T-helper 9 cell (primary cell): ENCODE results near the gene SLC39A9.
"Not testable (repeated sequence)": the region's sequence is repeated elsewhere in the genome, so short reads cannot be mapped to it uniquely, and the experiment has no call there.

Source experiments
- DNase-seq: peaks from one replicate; pipeline ENCODE4 v3.0.0-alpha.2; 2020

Gene SLC39A9

DNA sequence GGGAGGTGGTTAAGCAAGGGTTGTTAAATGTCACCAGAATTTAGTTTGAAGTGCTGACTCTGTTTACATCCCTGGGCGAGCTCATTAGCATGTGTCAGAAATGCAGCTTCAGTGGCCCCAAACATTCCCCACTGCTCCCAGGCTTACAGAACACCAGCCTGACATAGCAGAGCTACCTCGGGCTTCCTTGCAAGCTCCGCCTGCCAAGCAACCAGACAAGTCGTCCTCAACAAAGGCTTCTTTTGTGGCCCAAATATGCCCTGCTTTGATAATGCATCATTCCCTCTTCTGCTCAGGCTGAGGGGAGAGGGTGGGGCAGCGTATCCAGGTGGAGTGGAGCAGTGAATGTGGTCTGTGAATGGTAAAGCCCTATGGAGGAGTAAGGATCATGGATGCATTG lies 28.4 kb upstream of the SLC39A9 start:
- DNase-seq: no peak

DNA sequence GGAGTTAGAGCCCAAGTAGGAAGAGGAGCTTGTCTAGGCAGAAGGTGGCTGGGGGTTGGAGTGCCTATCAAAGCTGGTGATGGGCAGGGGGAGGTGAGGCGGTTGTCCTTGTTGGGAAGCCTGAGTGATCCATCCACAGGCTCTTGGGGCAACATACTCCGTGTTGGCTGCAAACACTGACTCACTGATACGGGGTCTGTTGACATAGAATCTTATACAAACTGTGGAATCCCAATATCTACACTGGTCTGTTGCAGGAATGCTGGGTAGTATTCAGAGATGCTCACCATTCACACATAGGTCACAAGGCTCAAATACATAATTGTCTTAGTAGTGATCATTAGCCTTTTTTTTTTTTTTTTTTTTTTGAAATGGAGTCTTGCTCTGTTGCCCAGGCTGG lies 26.3 kb upstream of the SLC39A9 start:
- DNase-seq: no peak

DNA sequence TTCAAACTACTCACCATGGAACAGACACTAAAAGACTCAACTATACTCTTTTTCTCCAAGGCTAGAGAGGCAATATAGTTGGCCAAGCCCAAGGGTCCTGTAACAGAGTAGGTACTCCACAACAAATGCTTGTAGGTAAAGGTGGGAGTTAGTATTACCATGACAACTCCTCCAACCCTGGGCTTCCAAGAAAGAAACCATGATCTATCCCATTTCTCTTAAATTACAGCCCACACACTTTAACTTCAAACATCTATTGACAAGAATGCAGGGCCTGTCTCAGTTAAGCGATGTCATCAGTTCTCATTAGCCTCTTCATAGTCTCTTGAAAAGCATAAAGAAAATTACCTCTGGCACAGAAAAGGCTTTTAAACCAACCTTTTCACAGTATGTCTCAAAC lies 25.4 kb upstream of the SLC39A9 start:
- DNase-seq: no peak

DNA sequence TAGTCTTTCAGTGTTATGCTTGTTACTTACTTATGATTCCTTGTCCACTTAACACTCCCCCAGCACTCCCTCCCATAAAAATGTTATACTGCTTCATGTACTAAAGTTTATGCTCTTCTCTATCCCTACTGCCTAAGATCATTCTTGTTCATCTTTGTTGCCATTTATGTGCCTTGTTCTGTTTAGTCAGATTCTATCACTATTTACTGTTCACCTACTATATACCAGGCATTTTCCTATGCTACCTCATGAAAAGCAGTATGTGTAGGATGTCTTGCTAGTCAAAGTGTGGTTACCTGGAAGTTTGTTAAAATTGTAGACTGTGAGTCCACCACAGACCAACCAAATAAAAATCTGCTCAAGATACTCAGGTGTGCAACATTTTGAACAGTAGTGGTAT lies 24.3 kb upstream of the SLC39A9 start:
- no peak for DNase-seq

DNA sequence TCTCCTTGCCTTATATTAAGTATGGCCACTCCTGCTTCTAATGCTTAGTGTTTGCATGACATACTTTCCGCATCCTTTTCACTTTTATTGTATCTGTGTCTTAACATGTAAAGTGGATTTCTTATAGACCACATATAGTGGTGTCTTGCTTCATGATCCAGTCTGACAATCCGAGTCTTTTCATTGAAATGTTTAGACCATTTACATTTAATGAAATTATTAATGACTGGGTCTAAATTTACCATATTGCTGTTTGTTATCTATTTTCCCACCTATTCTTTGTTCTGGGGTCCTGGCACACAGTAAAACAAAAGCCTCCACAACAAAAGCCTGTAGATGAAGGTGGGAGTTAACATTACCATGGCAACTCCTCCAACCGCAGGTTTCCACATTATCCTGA lies 23.3 kb upstream of the SLC39A9 start:
- no peak for DNase-seq

DNA sequence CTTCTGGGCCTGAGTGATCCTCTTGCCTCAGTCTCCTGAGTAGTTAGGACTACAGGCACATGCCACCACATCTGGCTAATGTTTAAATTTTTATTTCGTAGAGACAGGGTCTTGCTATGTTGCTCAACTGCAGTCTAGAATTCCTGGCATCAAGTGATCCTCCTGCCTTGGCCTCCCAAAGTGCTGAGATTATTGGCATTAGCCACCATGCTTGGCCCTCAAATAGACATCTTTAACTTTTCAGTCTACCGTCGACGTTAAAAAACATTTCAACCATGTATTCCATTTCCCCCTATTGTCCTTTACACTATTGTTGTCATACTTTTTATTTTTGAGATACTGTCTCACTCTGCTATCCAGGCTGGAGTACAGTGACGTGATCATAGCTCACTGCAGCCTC lies 22.8 kb upstream of the SLC39A9 start:
- DNase-seq: no peak

DNA sequence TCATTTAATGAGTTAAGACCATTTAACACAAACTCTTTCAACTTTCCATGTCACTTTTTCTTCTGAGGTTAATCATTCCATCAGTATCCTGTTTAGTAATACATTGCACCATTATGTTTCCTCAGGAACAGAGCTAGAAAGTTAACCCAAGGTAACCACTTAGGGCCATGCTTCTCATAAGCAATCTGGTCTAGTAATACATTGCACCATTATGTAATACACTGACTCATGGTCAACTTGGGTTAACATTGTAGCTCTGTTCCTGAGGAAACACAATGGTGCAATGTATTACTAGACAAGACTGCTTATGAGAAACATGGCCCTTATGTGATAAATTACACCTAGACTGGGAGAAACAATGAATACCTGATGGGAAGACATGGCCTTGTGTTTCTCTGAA lies 22.1 kb upstream of the SLC39A9 start:
- no peak for DNase-seq

DNA sequence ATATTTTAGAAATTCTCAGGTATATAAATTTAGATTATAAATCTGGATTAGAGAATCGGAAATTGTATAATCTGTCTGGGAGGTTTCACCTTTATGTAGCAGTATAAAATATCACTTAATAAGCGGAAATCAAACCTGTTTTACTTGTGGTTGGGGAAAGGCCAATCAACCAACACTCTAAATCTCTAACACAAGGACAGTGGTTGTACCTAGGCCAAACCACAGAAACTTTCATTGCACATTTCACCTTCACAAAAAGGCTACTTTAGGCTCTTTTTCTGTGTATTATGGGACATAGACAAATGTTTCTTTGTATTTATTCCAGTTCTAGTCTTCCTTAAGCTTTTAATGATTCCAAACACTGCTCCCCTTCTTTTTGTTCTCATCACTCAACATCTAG lies 20.2 kb upstream of the SLC39A9 start:
- no peak for DNase-seq

DNA sequence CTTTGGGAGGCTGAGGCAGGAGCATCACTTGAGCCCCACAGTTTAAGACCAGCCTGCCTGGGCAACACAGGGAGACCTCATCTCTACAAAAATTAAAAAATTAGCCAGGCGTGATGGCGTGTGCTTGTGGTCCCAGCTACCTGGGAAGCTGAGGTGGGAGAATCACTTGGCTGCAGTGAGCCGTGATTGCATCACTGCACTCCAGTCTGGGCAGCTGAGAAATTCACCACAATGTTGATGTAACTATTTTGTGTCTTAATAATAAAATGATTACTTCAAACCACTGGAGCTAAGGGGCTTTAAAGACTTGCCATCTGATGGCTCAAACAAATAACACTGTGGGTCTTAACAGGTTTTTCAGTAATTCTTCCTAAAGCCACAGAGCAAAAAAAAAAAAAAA lies 11.2 kb upstream of the SLC39A9 start:
- DNase-seq: no peak

DNA sequence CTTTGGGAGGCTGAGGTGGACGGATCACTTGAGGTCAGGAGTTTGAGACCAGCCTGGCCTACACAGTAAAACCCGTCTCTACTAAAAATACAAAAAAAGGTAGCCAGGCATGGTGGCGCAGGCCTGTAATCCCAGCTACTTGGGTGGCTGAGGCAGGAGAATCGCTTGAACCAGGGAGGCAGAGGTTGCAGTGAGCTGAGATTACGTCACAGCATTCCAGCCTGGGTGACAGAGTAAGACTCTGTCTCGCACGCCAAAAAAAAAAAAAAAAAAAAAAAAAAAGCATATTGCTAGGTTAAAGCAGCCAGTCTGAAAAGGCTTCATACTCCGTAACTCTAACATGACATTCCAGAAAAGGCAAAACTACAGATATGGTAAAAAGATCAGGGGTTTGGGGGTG lies 7.1 kb upstream of the SLC39A9 start:
- not testable (repeated sequence) for DNase-seq

DNA sequence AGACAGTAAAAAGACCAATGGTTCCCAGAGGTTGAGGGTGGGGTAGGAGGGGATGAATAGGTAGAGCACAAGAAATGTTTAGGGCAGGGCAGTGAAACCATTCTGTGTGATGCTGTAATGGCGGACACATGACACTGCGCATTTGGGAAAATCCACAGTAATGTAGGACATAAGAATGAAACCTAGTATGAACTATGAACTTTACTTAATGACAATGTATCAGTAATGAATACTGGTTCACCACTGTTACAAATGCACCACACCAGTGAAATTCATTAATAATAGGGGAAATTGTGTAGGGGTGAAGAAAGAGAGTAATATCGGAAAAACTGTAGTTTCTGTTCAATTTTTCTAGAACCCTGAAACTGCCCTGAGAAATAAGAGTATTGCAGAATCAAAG lies 6.0 kb upstream of the SLC39A9 start:
- DNase-seq: no peak

DNA sequence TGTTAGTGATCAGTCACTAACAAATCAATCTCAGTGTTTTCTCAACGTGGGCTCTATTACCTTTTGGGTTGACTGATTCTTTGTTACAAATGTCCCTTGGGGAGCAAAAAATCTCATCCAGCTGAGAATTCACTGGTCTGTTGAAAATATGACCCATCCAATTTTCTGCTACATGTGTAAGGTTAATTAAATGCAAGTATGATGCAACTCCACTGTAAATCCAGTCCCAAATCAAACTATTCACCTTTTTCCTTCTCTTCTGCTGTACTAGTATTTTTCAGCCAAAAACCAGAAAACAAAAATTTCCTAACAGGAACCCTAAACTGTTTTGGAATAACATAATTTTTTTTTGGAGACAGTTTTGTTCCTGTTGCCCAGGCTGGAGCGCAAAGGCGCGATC lies 2.6 kb upstream of the SLC39A9 start:
- DNase-seq: no peak

DNA sequence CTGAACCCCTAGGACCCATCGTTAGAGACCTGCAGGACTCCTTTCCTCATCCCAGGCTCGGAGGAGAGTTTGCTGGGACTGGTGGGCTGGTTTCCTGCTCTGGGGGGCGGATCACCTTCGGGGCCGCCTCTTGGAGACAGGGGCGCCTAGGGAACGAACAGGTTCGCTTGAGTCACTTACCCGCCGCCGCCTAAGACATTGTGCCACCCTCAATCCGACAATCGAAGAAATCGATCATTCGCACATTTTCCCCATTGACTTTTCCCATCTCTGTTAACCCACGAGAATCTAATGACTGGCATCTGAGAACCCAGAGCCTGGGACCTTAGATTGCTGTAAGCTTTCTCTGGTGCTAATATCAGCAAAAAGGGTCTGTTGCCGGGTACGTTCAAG lies 322 bp downstream of the SLC39A9 start:
- no peak for DNase-seq

DNA sequence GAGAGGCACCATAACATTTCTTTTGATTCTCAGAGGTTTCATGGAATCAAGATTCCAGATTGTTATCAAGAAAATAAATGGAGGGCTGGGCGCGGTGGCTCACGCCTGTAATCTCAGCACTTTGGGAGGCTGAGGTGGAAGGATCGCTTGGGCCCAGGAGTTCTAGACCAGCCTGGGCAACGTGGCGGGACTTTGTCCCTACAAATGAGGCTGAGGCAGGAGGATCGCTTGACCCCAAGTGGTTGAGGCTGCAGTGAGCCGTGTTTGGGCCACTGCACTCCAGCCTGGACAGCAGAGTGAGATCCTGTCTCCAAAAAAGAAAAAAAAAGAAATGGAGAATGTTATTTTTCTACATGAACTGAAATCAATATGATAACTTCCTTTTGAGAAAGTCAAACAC lies 1.3 kb downstream of the SLC39A9 start:
- no peak for DNase-seq

DNA sequence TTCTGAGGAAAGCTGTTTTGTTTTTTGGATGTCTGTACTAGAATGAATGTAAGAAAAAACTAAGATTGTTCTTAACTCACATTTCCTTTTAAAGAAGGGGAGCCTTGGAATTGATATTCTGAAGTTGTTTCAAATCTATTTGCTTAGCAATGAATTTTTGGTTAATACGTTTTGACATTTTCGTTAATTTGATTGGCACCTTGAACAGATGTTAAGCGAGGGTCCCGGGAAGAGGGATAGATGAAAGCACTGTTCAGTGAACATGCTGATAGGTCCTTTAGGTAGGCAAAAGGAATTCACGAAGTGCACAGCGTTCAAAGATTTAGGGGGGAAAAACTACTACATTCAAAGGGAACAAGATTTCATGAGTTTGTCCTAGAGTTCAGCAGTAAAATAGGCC lies 1.7 kb downstream of the SLC39A9 start:
- DNase-seq: no peak

DNA sequence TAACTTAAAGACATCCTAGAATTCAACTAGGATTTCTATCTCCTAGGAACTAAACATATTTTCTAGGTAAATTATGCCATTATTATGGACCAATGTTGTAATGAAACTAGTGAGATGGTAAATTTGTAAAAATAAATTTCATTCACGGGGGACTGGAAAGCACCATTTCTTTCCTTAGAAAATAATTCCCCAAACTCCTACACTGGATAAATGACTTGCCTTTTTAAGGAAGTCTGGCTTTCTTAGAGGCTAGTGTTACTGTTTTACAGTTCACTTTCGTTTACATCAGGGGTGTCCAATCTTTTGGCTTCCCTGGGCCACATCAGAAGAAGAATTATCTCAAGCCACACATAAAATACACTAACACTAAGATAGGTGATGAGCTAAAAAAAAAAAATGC lies 3.3 kb downstream of the SLC39A9 start:
- no peak for DNase-seq

DNA sequence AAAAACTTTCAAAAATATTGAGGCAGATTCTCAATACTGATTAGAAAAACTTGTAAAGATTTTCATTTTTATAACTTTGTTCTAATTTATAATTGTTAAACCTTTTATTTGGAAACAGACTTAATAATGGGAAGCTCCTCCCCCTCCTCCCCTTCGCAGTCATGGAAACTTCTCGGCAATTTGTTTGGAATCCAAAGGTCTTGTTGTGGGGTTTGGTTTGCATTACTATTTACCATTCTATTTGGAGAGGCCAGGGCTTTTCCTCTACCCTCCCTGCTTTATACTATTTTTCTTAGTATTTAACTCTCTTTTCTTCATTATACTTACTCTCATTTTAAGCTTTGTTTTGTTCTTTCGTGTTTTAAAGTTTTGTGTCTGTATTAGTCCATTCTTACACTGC lies 6.0 kb downstream of the SLC39A9 start:
- no peak for DNase-seq

DNA sequence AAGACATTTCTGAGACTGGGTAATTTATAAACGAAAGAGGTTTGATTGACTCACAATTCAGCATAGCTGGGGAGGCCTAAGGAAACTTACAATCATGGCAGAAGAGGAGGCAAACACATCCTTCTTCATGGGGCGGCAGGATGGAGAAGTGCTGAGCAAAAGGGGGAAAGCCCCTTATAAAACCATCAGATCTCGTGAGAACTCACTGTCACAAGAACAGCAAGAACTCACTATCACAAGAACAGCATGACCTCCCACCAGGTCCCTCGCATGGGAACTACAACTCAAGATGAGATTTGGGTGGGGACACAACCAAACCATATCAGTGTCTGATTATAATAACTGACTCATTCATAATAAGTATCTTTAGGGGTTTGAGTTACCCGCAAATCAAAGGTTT lies 6.4 kb downstream of the SLC39A9 start:
- DNase-seq: no peak

DNA sequence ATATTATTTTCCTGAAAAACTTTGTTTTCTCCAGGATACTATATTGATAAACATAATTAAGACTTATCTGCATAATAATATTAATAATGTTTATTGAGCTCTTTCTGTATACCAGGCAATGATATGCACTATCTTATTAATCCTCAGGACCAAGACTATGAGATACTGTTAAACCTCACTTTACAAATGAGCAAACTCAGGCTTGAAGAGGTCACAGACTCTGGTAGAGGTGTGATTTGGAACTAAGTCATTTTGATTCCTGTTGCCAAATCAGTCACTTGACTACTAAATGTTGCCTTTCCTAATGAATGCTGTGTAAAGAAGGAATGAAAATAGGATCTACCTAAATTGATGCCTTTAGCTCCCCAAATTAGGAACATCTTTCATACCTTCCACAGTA lies 7.3 kb downstream of the SLC39A9 start:
- no peak for DNase-seq

DNA sequence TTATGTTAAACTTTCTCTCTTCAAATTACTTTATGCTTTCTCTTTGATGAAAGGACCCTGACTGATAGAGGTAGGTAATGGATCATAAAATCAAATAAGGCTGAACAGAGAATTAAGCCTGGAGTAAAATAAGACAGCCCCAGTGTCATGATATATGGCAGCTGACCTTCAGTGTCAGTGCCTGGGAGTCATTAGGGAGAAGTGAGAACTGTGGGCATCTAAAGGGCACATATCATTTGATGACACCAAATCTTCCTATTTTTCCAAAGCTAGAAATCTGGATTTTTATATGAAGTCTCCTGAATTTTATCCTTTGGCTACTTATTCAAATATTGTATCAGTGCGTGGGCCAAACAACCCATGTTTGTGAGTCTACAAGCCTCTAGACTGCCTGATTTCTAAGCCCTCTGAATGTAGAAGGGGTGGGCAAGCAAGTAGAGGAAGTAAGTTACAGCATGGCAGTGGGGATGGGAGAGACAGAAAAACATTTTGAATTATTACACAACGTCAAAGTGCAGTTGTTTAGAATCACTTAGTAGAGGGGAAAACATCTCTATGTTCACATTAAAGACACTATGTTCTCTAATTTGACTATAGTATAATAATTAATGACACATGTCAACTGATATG lies 10.0 kb downstream of the SLC39A9 start:
- no peak for DNase-seq

DNA sequence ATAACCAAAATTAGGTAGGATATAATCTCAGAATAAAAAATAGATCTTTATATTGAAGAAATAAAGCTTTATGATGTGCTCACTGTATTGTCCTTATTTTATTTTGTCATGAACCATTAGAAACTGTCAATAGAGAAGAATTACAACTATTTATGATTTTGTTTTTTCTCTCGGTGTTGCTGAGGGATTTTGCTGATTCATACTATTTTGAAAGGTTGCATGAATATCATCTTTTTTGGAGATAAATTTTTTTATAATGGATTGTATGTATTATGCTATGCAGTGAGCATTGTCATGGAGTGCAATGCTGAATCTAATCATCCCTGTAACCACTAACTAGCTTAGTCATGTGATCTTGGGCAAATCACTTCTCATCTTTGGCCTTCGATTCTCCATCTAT lies 15.0 kb downstream of the SLC39A9 start:
- DNase-seq: no peak

DNA sequence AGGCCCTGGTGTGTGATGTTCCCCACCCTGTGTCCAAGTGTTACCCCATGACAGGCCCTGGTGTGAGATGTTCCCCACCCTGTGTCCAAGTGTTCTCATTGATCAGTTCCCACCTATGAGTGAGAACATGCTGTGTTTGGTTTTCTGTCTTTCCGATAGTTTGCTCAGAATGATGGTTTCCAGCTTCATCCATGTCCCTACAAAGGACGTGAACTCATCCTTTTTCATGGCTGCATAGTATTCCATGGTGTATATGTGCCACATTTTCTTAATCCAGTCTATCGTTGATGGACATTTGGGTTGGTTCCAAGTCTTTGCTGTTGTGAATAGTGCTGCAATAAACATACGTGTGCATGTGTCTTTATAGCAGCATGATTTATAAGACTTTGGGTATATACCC lies 17.6 kb downstream of the SLC39A9 start:
- DNase-seq: not testable (repeated sequence)

DNA sequence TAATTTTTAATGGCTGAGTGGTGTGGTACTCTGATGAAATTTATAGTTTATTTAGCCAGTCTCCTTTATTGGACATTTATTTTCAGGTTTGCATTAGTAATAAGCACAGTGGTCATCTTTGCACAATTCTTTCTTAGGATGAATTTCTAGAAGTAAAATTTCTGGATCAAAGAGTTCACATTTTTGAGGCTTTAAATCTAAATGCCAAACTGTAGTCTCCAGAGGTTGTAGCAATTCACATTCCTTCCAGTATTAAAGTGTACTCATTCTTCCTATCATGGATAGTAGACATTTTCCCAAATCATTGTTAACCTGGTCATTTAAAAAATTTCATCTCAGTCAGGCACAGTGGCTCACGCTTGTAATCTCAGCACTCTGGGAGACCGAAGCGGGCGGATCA lies 24.8 kb downstream of the SLC39A9 start:
- DNase-seq: no peak

DNA sequence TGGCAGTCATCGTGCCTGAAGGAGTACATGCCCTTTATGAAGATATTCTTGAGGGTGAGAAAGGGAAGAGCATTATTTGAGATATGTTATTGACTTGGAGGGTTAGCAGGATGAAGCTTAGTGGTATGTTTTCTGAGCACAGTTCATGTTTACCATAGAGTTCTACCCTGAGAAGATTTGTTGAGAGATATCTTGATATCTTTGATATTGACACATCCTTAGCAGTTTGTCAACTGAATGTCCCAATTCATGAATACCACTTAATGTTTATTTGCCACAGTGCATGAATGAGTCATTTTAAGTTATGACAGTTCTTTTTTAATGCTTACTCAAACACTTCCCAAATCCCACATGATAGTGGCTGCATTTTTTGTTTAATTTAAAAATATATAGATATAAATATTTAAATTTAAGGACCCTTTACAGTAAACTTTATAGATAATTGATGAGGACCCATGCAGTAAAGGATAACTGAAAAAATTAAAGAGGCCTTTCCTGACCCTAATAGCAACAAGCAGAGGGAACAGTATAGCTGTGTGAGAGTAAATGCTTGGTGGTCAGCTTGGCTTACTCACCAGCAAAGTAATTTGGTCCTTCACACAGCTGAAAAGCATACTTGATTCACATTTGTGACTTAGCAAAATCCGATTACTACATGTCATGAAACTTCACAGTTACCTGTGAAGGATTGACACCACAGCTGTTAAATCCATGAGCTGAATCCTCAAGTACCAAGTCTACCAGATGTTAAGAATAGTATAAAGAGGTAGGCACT lies 25.8 kb downstream of the SLC39A9 start:
- DNase-seq: no peak

DNA sequence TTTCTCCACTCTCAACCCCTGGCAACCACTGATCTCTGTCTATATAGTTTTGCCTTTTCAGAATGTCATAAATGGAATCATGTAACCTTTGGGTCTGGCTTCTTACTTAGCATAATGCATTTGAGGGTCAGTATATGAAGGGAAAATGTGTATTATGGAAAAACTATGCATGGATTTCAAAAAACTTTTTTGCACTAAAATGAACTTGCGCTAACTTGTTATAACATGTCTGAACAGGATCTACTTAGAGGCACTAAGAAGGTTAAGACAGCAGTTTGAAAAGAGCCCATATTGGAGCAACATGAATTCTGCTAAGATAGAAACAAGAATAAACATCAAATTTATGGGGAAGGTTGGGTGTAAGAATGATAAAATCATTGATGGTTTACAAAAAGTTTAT lies 29.1 kb downstream of the SLC39A9 start:
- DNase-seq: no peak
